ENCODE results near the gene ZDHHC13.
"Not testable (repeated sequence)": the region's sequence is repeated elsewhere in the genome, so short reads cannot be mapped to it uniquely, and the experiment has no call there.

Gene ZDHHC13

GRCh38 chr11:19101796-19102520, 15.0 kb upstream of the ZDHHC13 start:
- no peak for DNase-seq

DNA sequence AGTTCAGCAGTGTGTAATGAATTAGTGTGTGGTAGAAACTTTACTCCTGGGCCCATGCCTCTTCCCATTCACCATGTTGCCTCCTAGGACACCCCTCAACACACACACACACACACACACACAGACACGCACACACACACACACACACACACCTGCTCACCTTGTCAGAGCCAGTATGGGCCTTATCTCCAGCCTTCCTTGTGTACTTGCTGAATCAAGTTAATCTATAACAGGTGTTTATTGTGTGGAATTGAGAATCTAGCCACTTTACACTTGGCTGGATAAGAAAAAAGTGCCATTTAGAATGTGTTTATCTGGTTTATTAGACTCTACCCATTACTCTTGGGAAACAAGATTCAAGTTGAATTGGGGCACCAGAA, 14.5 kb upstream of the ZDHHC13 start:
- no peak for DNase-seq

GRCh38 chr11:19105011-19105410, 12.0 kb upstream of the ZDHHC13 start:
- no peak for DNase-seq

DNA sequence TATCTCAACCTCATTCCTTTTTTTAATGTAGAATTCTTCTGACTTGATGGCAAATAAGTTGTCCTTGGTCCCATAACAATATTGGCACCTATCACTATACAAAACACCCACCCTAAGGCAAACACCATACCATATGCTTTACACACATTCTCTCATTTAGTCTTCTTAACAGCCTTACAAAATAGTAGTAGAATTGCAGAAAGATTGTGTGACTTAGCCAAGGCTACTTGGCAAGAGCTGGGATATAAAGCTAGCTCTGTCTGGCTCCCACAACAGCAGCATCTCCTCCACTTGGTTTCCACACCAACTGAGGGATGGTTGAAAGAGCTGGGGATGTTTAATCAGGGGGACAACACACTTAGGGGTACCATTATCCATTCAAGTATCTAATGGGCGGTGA, 9.8 kb upstream of the ZDHHC13 start:
- no peak for DNase-seq

DNA sequence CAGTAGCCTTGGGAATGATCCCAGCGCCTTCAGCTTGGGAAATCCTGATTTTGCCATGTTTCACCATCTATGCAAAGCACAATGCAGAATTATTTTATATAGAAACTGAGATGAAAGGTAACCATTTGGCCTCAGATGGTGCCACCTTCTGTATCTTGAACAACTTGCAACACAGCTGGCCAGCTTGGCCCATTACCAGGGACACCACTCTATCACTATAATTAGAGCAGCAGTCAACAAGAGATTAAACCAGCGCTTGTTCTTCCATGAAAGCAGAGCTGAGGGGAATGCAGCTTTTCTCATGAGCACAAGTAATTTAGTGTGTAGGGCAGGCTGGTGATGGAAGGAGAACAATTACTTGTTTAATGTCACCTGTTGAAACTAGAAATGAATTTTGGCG, 6.7 kb upstream of the ZDHHC13 start:
- no peak for DNase-seq

DNA sequence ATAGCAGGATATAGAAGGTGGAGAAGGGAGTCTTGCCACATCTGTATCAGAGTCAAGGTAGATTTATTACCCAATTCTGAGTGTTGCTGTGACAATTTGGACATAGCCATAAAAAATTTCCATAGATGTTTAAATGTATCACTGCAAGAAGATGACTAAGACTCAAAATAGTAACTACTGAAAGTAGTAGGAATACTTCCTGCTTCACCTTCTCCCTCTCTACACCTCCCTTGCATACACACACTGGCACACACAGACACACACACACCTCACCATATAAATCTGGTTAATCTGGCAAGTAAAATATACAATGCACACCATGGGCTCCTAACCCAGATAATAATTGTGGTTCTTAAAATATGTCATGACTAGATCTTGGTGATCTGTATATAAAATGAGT, 5.2 kb upstream of the ZDHHC13 start:
- DNase-seq: no peak

DNA sequence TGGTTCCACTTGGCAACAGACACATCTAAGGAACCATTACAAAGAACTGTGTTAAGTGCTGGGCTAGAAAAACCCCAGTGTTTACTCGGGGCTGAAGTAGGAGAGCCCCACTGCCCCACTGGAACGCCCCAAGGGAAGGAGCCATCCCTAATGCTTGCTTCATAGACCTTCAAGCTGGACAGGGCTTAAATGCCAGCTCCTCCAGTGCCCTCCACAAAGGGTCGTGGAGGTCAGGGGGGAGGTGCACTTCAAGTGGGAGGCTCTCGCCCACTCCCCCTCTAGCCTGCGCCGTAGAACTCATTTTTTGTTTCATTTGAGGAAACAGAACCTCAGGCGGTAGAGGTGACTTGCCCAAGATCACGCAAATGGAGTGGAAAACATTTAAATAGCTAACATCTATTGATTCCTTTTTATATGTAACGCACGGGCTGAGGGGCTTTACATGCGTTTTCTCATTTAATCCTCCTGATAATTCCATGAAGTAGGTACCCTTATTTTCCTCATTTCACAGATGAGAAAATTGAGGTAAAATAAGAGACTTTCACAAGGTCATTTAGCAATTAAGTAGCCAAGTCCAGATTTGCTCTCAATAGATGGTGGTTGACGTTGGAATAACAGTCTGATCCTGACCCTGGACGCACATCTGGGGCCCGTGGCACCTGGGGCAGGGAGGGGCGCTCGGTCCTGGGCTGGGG, 545 bp upstream of the ZDHHC13 start:
- DNase-seq: no peak

GRCh38 chr11:19117760-19118097, 761 bp downstream of the ZDHHC13 start:
- no peak for DNase-seq

DNA sequence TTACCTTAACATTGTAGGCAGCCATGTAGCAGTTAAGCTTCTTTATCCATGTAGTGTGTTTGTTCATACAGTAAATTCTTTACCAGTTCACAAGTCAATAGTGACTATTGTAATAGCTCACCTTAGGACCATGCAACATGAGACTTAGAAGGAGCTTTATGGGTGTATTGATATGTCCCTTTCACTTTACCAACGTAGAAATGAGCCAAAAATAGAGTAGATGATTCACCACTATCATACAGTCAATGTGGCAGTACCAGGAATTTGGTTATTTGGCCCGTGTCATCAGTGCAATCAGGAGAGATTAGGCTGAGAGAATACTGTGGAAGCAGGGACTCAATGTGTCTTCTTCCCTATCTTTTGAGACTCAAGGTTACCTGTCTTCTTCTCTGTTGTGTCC, 4.7 kb downstream of the ZDHHC13 start:
- DNase-seq: no peak

- no peak for DNase-seq
Measured at GRCh38 chr11:19122960-19123615, 6.1 kb downstream of the ZDHHC13 start.

GRCh38 chr11:19126562-19127325, 9.8 kb downstream of the ZDHHC13 start:
- DNase-seq: not testable (repeated sequence)

DNA sequence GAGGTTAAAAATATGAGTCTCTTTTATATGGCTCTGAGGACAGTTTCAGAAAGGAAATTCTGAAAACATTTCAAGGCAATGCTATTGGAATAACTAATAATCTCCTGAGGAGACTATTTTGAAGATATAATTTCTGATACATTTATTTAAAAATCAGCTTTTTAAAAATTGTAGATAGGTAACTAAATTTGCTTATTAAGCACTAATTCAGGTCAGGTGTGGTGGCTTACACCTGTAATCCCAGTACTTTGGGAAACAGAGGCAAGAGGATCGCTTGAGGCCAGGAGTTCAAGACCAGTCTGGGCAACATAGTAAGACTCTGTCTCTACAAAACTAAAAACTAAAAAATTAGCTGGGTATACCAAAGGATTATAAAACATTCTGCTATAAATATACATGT, 17.0 kb downstream of the ZDHHC13 start:
- DNase-seq: no peak

GRCh38 chr11:19136884-19137283, 19.9 kb downstream of the ZDHHC13 start:
- DNase-seq: not testable (repeated sequence)

- no peak for DNase-seq
Measured at GRCh38 chr11:19145319-19145718, 28.4 kb downstream of the ZDHHC13 start.

- no peak for DNase-seq
Measured at GRCh38 chr11:19156892-19157291, 39.9 kb downstream of the ZDHHC13 start.

DNA sequence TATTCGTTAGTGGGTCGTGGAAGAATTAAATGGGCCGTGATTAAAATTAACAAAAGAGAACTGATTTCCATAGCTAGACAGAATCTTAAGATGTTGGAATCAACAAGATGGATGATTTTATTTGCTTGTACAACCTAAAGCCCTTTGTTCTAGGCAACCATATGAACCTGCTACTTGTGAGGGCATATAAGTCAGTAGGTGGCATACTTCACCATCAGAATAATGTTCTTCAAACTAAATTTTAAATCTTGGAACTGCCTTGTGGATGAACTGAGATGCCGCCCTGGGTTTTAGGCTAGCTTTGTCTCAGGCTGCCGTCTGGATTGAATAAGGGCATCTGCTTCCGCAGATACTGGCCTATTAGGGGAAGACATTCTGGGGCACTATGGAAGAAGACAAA, 43.9 kb downstream of the ZDHHC13 start:
- no peak for DNase-seq

GRCh38 chr11:19161651-19162050, 44.7 kb downstream of the ZDHHC13 start:
- no peak for DNase-seq

DNA sequence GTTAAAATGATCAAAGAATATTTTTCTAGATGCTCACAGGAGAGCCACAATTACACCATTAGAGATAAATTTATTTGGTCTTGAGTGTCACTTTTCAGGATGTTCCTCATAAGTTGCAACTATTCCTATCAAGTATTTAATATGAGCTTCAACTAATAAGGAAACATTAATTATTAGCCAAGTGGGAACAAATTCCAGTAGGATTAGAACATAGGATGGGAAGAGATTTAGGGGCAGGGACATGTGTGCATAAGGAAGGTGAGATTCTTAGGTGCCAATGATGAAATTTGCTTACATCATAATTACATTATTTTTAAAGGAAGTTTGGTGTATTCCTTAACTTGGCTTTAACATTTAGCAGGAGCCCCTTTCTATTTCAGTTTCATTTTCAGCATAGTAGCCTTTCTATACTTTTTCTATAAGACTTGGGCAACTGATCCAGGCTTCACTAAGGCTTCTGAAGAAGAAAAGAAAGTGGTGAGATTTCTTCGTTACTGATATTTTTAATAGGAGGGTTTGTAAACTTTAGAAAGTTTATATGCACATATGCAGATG, 46.1 kb downstream of the ZDHHC13 start:
- no peak for DNase-seq

GRCh38 chr11:19163617-19164016, 46.6 kb downstream of the ZDHHC13 start:
- no peak for DNase-seq

- DNase-seq: no peak
Measured at GRCh38 chr11:19164230-19164855, 47.4 kb downstream of the ZDHHC13 start.

DNA sequence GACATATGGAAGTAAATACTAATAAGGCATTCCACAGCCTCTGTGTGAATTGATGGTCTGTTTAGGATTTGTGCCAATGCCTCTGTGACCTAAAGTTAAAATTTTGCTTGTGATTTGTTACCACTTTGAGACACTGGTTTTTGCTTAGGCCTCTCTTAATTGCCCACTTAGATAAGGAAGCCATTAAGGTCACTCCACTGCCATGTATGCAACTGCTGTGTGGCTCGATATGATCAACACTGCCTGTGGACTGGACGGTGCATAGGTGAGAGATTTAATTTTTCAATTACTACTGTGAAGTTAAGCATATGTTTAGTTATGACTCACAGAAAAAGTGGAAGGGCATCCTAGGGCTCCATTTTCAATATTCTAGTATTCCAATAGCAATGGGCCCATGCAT, 47.9 kb downstream of the ZDHHC13 start:
- no peak for DNase-seq

DNA sequence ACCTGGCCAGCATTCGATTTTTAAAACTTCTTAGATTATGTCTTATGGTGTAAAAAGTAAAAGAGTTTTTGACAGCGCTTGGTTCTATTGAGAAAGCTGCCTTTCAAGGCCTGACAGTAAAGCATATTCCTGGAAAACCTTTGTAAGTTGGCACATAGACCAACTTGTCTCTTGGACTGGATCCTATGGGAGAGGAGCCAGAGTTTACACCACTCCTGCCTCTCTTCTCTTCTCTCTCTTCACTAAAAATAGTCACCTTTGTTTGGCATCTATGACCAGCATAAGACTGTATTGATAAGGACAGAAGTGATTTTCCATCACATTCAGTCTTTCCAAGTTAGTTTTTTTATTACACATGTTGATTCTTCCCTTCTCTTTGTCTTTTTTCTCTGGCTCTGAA, 51.1 kb downstream of the ZDHHC13 start:
- DNase-seq: no peak

Measured in activated naive CD4-positive, alpha-beta T cell treated with anti-CD3 and anti-CD28 coated beads, Interleukin-2, amount 50 U/mL, for 16 hours (primary cell).